C1 segment of cervical spinal cord (tissue), 14 donors: ENCODE measurements around the gene ZFAND3.
A peak's percentile ranks its signal among the peaks of the same experiment; 100 is the strongest.

Experiments used
- DNase-seq, 14 donors: peaks; one replicate each; lab custom pipeline; 2025; lab: John Stamatoyannopoulos, UW

ZFAND3 gene

DNA sequence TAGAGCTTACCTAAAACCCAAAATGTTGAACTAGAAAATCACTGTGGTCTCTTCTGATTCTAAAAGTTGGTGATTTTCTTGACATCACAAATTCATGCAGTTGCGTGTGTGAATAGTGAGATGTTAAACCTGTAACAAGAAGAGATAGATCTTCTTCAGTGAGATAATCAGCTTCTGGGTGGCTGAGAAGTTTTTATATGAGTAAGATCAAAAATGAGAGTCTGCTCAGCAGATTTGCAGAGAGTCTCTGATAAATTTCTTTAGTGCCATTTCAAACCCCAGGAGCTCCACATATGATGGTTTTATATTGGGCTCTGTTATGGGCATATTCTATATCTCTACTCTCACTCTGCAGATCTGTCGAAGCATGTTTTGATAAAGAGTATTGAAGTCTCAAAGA, 185.4 kb downstream of the ZFAND3 start:
- no peak for DNase-seq

DNA sequence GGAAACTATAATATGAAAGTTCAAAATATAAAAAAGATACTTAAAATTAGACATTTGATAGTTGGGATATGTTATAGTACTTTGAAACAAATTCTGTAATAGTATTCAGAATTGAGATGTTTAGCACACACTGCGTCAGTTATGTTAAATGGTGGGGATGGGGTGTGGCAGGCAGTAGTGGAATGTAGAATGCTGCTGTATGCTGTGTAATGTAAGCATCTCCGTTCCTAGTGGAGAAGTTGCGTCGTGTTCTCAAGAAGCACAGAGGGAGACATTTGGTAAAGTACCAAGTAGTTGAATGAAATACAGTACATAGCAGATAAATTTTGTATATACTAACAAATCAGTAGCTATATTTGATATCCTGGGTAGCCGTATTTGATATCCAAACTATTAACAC, 192.4 kb downstream of the ZFAND3 start:
- no peak for DNase-seq

DNA sequence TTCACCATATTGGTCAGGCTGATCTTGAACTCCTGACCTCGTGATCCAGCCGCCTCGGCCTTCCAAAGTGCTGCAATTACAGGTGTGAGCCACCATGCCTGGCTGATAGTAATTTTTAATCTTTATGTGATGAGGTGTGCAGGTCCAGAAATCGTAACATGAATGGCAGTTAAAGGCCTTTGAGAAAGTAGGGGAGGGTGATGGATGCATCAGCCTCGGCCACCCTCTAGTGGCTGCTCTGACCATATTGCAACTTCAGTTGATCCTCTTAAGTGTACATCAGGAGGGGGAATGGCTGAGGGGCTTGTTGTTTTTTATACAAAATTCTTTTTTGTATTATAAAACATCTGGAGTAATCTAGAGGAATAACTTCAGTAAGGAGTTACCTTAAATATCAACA, 193.0 kb downstream of the ZFAND3 start:
- peak in 1 of 14 donors; percentile 19 for DNase-seq

DNA sequence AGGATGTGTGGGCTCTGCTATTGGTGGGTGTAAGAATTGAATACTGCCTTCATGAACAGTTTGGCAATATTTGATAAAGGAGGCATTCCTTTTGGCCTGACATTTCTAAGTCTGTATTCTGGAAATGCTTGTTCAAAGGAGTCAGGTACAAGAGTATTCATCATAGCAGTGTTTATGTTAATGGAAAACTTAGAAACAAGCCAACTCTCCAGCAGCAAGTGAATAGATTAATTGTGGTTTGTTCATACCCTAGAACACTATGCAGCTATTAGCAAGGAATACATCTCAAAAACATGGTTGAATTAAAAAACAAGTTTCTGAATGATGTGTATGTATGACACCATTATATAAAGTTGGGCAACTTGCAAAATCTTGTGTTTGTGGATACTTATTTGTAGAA, 195.8 kb downstream of the ZFAND3 start:
- DNase-seq, result no peak

- DNase-seq, result no peak
Observed at GRCh38 chr6:38016824-38017223, 197.3 kb downstream of the ZFAND3 start.

- no peak for DNase-seq
Observed at GRCh38 chr6:38018755-38019165, 199.2 kb downstream of the ZFAND3 start.

- peak in 1 of 14 donors; percentile 41 for DNase-seq
Observed at GRCh38 chr6:38020593-38020992, 201.1 kb downstream of the ZFAND3 start.

DNA sequence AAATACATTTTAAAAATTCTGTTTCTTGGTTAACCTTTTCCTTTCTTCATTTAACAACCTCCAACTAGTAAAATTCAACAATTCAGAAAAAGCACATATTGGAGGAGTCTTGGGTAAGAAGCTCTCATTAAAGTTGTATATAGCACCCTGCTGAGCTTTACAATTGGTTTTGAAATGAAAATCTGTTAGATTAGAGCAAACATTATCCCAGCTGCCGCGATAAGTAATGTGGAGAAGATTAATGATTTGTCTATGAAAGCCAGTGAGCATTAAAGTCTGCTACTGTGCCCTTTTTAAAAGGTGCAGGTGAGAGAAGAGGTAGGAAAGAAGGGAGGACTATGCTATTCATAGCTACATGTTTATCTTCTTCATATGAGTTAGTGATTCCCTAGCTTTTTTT, 201.5 kb downstream of the ZFAND3 start:
- peak in 1 of 14 donors; percentile 50 for DNase-seq

DNA sequence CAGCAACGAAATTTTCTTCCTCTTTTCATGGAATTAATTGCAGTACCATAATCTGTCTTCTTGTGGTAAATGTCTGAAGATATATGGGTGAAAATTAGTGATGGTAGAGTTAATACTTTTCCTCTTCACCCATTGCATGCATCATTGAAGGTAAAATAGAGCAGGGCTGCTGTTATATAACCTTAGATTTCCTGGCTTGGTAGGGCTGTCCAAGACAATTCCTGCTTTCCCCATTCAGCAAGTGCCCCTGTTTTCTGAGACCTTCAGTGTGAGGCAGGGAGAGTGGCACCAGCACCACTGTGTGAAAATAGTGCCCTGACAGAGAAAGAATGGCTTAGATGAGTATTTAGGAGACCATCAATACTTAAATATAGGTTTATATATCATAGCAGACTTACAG, 202.0 kb downstream of the ZFAND3 start:
- peak in 1 of 14 donors; percentile 69 for DNase-seq

GRCh38 chr6:38022688-38023087, 203.2 kb downstream of the ZFAND3 start:
- no peak for DNase-seq

GRCh38 chr6:38024908-38025307, 205.4 kb downstream of the ZFAND3 start:
- DNase-seq, result no peak

DNA sequence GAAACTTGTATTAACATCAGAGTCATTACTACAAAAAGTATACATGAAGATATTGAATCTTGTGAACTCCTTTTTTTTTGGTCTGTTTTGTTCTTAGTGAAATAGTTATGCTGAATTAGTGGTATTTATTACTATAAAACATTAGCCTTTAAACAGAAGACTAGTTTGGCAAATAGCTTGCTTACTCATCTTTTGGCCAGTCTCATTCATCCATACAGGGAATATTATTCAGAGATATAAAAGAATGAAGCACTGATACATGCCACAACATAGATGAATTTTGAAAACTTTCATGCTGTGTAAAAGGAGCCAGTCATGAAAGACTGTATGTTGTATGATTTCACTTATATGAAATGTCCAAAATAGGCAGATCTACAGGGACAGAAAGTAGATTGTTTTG, 205.9 kb downstream of the ZFAND3 start:
- DNase-seq, result no peak

DNA sequence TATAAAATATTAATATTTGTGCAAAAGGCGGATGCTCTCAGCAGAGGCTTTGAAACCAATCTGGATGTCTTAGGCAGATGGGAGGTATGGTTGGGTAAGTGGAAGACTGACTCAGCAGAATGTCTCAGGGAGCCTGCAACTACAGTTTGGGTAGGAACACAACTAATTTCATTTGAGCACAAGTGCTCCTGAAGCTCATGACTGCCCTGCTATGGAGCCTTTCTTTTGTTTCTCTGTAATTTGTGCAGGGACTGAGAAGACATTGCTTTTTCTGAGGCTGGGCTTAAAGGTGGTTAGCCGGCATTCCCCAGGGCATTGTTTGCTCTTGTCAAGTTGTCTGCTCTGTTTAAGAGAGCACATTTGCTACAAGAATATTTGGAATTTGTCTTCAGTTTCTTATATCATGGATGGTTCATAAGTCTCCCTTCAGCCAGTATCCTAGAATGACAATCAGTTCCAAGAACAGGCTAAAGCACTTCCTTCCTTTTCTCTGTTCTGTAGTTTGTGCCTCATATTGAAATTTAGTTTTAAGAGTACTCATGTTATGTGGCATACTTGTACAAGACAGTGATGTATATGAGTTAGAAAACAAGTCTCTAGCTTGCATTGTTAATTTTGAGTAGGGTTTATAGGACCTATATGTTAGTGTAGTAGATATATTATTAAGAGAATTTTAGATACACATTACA, 208.3 kb downstream of the ZFAND3 start:
- no peak for DNase-seq

DNA sequence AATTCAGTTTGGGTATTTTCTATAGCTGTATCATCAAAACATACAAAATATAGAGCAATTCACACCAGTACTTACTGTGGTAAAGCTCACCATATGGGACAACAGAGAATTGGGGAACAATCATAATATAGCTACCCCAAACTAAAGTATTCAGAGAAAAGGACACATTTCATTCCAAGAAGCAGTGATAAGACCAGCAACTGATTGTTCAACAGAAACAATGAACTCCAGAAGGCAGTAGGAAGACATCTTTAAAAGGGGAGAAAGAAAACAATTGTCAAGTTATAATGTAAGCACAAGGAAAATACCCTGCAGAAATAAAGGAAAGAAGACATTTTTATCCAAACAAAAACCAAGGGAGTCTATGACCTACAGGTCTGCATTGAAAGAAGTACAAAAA, 210.9 kb downstream of the ZFAND3 start:
- DNase-seq, result no peak

- DNase-seq, result no peak
Observed at GRCh38 chr6:38032797-38033196, 213.3 kb downstream of the ZFAND3 start.

DNA sequence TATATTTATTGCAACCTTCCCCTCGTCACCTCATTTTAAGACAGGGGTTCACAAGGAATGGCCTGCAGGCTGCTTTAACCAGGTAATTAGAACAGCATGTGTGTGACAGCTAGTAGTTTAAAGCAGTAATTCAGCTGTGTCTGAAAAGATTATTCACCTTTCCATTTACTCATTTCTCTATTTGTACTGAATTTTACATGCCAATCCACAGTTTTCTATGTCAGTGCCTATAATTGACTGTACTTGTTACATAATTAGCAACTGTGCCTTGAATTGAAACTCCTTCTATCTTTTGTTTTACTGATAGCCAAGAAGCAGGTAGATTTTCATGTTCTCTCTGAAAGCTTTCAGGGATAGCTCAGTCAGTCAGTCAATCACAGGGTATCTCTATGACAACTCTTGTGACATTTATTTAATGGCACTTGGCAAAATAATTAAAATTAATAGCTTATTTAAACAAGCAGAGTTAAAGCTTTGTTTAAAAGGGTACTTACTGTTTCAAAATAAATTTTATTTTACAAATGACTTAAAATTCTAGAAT, 214.0 kb downstream of the ZFAND3 start:
- DNase-seq, result peak in 1 of 14 donors; percentile 31

DNA sequence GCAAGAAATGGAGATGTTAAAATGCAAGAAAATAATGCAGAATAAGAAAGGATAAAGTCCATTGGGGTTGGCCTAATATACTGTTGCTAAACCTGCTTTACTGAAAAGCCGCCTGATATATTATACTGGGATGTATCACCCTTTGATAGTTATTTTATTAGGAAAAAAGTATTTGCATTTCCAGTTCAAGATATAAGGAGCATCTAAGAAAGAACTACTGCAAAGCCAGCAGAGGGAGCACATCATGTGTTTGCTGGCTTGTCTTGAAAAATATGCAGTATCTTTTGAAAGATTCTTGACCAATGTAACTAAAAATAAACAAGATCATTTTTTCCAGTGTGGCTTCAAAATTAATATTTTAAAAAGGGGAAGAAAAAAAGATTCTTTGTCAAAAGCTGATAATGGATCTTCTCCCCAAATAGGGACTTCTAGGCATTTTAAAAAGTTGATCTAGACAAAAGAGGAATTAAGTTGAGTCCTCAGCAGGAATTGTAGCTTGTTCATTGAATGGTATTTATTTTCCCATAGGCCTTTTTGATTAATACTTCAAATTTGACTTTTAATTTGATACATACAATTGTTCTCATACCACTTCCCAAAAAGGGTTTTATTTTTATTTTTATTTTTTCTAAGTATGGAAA, 214.9 kb downstream of the ZFAND3 start:
- DNase-seq, result no peak

DNA sequence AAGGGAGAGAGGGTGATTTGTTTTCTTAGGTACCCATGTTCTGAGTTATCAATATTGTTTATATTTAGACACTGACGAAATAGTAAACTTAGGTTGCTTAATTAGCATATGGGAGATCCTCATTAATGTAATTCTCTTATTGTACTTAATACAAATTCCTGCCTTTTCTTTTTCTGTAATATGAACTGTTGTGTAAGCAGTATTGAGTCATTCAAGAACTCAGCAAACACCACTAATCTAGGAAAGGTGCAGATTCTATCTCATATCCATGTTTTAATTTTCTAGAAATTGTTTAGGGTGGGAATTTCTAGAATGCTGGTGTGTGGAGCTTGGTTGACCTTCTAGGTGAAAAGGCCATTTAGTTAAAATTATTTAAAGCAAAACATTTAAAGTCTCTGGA, 216.0 kb downstream of the ZFAND3 start:
- DNase-seq, result no peak

DNA sequence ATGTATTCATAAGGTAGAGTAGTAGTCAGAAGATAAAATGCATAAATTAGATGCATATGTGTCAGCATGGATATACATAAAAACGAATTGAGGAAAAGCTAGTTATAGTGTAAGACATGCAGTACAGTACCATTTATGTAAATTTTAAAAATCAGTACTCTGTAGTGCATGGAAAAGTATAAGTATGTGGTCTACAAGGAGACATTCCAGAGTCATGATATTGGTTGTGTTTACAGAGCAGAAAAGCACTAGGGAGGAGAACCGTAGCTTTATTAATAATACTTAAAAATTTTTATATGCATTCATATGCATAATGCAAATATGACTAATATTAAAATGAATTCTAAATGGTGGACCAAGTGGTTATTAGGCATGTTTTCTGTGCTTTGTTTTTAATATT, 220.0 kb downstream of the ZFAND3 start:
- no peak for DNase-seq

DNA sequence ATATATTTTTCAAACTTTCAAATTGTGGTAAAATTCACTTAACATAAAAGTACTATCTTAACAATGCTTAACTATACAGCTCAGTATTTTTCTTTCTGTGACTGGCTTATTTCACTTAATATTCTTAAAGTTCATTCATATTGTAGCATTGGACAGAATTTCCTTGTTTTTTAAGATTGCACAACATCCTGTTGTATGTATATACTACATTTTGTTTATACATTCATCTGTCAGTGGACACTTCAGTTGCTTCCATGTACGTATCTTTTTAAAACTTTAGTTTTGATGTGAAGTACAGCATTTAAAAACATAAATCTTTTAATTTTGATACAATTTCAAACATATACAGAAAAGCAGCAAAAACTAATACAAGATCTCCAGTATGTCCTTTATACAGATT, 220.7 kb downstream of the ZFAND3 start:
- DNase-seq, result no peak

GRCh38 chr6:38043259-38043753, 223.8 kb downstream of the ZFAND3 start:
- DNase-seq, result no peak

DNA sequence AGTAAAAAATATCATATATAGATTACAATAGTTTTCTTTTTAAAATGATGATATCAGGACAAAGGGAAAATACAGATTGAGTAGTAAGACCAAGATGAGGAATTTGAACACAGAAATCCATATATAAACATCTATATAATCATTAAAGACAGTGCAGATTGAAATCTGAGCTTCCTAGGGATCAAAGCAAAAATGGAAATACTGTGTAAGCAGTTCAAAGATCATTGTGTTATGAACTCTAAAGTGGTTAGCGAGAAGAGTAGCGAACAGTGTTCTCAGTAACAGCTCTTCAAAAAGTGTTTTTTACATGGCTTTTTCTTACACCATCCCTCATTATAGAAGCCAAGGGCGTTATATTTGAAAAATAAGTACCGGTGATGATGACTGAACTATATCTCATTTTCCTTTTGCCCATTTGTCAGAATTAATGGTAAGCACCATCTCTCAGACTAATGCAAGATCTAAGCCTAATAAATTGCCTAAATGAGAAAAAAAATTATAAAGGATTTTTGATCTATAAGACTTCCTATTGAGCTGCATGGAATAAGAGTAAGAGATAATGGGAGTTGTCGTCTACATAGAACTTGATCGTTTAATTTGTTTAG, 226.3 kb downstream of the ZFAND3 start:
- DNase-seq, result no peak

GRCh38 chr6:38047562-38047961, 228.0 kb downstream of the ZFAND3 start:
- DNase-seq, result no peak
